GM21526 (cell line): ENCODE results near the gene GAB1.

Experiments
- ATAC-seq: cut with Tn5 transposase; IDR thresholded peaks from one replicate; pipeline ENCODE4 v1.9.1; 2021; ENCODE audit warnings: moderate library complexity; ENCODE audit not compliant: unreplicated experiment, low FRiP score

Gene GAB1

GRCh38 chr4:143336781-143337599 is at the start of gene GAB1:
Gene GAB1 (plus strand): TSS chr4:143336876. CDS start chr4:143337189, 313 bp downstream.
- peak; percentile 79 for ATAC-seq

- no peak for ATAC-seq
Measured at GRCh38 chr4:143287572-143287923, 49.1 kb upstream of the GAB1 start.

- ATAC-seq: no peak
Measured at GRCh38 chr4:143288171-143288570, 48.5 kb upstream of the GAB1 start.

GRCh38 chr4:143289370-143289769 is 47.3 kb upstream of the GAB1 start:
- ATAC-seq: no peak

GRCh38 chr4:143291314-143291713 is 45.4 kb upstream of the GAB1 start:
- ATAC-seq: no peak

GRCh38 chr4:143292858-143293257 is 43.8 kb upstream of the GAB1 start:
- no peak for ATAC-seq

- no peak for ATAC-seq
Measured at GRCh38 chr4:143294310-143294709, 42.4 kb upstream of the GAB1 start.

- no peak for ATAC-seq
Measured at GRCh38 chr4:143294710-143295275, 41.9 kb upstream of the GAB1 start.

- ATAC-seq: no peak
Measured at GRCh38 chr4:143296397-143297067, 40.1 kb upstream of the GAB1 start.

- no peak for ATAC-seq
Measured at GRCh38 chr4:143300860-143301259, 35.8 kb upstream of the GAB1 start.

GRCh38 chr4:143302536-143302935 is 34.1 kb upstream of the GAB1 start:
- no peak for ATAC-seq

- ATAC-seq: no peak
Measured at GRCh38 chr4:143306788-143307187, 29.9 kb upstream of the GAB1 start.

- ATAC-seq: no peak
Measured at GRCh38 chr4:143307531-143307930, 29.1 kb upstream of the GAB1 start.

GRCh38 chr4:143308377-143308776 is 28.3 kb upstream of the GAB1 start:
- no peak for ATAC-seq

GRCh38 chr4:143311924-143312323 is 24.8 kb upstream of the GAB1 start:
- no peak for ATAC-seq

- no peak for ATAC-seq
Measured at GRCh38 chr4:143313521-143313920, 23.2 kb upstream of the GAB1 start.

GRCh38 chr4:143313996-143314395 is 22.7 kb upstream of the GAB1 start:
- no peak for ATAC-seq

- no peak for ATAC-seq
Measured at GRCh38 chr4:143320113-143320512, 16.6 kb upstream of the GAB1 start.

GRCh38 chr4:143326735-143327134 is 9.9 kb upstream of the GAB1 start:
- ATAC-seq: no peak

GRCh38 chr4:143329985-143330384 is 6.7 kb upstream of the GAB1 start:
- ATAC-seq: no peak

GRCh38 chr4:143335979-143336780 is 496 bp upstream of the GAB1 start:
- peak; percentile 46 for ATAC-seq
